ENCODE results near the gene ABCG2. TPM values are rescaled to one million over a fixed set of nuclear protein-coding genes. Genes with fewer than 3 reads are reported as not detected.

Gene ABCG2
- total RNA-seq, 1 experiment from 2014 or later, result 3.8 TPM

DNA sequence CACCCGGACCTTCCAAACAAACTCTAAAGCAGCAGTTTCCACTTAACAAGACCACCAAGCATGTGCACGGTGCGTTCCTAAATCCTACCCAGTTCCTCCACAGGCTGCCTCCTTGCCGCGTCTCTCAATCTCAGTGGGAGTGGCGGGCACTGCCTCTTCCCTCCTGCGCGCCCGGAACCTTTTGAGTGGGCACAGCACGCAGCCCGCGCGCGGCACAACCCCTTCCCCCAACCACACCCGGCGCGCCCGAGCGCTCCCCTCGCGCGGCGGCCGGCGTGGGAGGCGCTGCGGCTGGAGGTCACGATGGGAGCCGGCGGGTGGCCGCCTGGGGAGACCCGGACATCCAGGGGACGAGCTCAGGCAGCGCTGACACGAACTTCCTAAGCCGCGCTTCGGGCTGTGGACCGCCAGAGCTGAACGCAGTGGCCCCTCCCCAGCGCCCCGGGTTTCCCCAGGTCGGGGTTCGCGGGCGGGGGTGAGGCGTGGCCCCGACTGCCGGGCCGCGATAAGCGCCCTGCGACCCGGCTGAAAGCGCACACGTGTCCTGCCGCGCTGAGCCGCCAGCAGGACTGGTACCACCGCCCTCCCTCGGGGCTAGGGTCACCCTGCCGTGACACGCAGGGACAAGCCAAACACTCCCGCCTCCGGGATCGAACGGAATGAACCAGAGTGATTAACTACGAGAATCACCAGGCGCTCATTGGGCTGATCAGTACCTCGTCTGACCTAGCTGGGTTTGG is at the start of gene ABCG2 (continued):
- no peak for TF ChIP-seq NFATC4 (CRISPR knock-in tag; IDR thresholded peaks at IDR 0.05)
- TF ChIP-seq, protein P1, sequence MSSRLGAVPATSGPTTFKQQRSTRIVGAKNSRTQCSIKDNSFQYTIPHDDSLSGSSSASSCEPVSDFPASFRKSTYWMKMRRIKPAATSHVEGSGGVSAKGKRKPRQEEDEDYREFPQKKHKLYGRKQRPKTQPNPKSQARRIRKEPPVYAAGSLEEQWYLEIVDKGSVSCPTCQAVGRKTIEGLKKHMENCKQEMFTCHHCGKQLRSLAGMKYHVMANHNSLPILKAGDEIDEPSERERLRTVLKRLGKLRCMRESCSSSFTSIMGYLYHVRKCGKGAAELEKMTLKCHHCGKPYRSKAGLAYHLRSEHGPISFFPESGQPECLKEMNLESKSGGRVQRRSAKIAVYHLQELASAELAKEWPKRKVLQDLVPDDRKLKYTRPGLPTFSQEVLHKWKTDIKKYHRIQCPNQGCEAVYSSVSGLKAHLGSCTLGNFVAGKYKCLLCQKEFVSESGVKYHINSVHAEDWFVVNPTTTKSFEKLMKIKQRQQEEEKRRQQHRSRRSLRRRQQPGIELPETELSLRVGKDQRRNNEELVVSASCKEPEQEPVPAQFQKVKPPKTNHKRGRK (CRISPR knock-in tag; IDR thresholded peaks at IDR 0.05; ENCODE audit: borderline replicate concordance), result no peak
- TF ChIP-seq ETV6 (CRISPR knock-in tag; IDR thresholded peaks at IDR 0.05), result 0 out of 2 replicates have a peak, but pooled peaks have one; percentile 2
- TF ChIP-seq ATF1 (CRISPR knock-in tag; IDR thresholded peaks at IDR 0.05), result no peak
- no peak for TF ChIP-seq CREM (CRISPR knock-in tag; IDR thresholded peaks at IDR 0.05)
- no peak for TF ChIP-seq GTF2I (CRISPR knock-in tag; conservative IDR thresholded peaks at IDR 0.05)
- TF ChIP-seq, protein P2, sequence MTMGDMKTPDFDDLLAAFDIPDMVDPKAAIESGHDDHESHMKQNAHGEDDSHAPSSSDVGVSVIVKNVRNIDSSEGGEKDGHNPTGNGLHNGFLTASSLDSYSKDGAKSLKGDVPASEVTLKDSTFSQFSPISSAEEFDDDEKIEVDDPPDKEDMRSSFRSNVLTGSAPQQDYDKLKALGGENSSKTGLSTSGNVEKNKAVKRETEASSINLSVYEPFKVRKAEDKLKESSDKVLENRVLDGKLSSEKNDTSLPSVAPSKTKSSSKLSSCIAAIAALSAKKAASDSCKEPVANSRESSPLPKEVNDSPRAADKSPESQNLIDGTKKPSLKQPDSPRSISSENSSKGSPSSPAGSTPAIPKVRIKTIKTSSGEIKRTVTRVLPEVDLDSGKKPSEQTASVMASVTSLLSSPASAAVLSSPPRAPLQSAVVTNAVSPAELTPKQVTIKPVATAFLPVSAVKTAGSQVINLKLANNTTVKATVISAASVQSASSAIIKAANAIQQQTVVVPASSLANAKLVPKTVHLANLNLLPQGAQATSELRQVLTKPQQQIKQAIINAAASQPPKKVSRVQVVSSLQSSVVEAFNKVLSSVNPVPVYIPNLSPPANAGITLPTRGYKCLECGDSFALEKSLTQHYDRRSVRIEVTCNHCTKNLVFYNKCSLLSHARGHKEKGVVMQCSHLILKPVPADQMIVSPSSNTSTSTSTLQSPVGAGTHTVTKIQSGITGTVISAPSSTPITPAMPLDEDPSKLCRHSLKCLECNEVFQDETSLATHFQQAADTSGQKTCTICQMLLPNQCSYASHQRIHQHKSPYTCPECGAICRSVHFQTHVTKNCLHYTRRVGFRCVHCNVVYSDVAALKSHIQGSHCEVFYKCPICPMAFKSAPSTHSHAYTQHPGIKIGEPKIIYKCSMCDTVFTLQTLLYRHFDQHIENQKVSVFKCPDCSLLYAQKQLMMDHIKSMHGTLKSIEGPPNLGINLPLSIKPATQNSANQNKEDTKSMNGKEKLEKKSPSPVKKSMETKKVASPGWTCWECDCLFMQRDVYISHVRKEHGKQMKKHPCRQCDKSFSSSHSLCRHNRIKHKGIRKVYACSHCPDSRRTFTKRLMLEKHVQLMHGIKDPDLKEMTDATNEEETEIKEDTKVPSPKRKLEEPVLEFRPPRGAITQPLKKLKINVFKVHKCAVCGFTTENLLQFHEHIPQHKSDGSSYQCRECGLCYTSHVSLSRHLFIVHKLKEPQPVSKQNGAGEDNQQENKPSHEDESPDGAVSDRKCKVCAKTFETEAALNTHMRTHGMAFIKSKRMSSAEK (CRISPR knock-in tag; IDR thresholded peaks at IDR 0.05; ENCODE audit: borderline replicate concordance), result no peak
- TF ChIP-seq MYBL2 (CRISPR knock-in tag; IDR thresholded peaks at IDR 0.05), result no peak
- TF ChIP-seq GABPB1 (CRISPR knock-in tag; IDR thresholded peaks at IDR 0.05), result peak; percentile 23; the same call in 1 of the 2 replicates
- TF ChIP-seq, protein P3, sequence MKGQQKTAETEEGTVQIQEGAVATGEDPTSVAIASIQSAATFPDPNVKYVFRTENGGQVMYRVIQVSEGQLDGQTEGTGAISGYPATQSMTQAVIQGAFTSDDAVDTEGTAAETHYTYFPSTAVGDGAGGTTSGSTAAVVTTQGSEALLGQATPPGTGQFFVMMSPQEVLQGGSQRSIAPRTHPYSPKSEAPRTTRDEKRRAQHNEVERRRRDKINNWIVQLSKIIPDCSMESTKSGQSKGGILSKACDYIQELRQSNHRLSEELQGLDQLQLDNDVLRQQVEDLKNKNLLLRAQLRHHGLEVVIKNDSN (CRISPR knock-in tag; IDR thresholded peaks at IDR 0.05), result peak; percentile 61
- no peak; the same call in 1 of the 2 replicates for TF ChIP-seq ZNF219 (CRISPR knock-in tag; IDR thresholded peaks at IDR 0.05; ENCODE audit: borderline replicate concordance)
- TF ChIP-seq, protein P4, sequence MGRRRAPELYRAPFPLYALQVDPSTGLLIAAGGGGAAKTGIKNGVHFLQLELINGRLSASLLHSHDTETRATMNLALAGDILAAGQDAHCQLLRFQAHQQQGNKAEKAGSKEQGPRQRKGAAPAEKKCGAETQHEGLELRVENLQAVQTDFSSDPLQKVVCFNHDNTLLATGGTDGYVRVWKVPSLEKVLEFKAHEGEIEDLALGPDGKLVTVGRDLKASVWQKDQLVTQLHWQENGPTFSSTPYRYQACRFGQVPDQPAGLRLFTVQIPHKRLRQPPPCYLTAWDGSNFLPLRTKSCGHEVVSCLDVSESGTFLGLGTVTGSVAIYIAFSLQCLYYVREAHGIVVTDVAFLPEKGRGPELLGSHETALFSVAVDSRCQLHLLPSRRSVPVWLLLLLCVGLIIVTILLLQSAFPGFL (CRISPR knock-in tag; IDR thresholded peaks at IDR 0.05; ENCODE audit: borderline replicate concordance), result no peak
- 0 out of 2 replicates have a peak, but pooled peaks have one; percentile 3 for TF ChIP-seq KAT7 (CRISPR knock-in tag; IDR thresholded peaks at IDR 0.05; ENCODE audit: borderline replicate concordance)
- TF ChIP-seq, protein P5, sequence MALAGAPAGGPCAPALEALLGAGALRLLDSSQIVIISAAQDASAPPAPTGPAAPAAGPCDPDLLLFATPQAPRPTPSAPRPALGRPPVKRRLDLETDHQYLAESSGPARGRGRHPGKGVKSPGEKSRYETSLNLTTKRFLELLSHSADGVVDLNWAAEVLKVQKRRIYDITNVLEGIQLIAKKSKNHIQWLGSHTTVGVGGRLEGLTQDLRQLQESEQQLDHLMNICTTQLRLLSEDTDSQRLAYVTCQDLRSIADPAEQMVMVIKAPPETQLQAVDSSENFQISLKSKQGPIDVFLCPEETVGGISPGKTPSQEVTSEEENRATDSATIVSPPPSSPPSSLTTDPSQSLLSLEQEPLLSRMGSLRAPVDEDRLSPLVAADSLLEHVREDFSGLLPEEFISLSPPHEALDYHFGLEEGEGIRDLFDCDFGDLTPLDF (CRISPR knock-in tag; IDR thresholded peaks at IDR 0.05), result 0 out of 2 replicates have a peak, but pooled peaks have one; percentile 27

DNA sequence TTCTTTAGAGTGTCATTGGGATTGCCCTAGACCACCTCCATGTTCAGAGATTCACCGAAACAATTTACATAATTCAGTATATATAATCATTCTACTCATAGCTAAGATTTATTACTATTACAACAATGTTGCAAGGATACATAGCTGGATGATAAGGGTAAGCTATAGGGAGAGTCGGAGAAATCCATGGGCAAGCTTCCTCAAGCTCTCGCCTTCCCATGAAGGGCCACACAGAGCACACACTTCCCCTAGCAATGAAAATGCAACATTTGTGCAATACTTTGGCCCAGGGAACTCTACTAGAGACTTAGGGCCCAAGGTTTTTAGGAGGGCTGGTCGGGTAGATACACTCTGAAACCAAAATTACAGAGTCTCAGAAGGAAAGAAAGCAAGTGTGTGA is 49.7 kb upstream of the ABCG2 start:
- Mint-ChIP-seq H3K27me3 (ENCODE audit: low read depth) (no peaks in the 10 kb centered on the region), H3K9me3 (no peaks in the 10 kb centered on the region), H3K4me3 (no peak overlapping the region), H3K27ac (no peak overlapping the region), H3K4me1 (peaks cover 13% of the 10 kb centered on the region), H3K36me3 (no peaks in the 10 kb centered on the region)
- TF ChIP-seq, protein P4 (CRISPR knock-in tag; IDR thresholded peaks at IDR 0.05; ENCODE audit: borderline replicate concordance), result no peak
- TF ChIP-seq FOXJ3 (CRISPR knock-in tag; IDR thresholded peaks at IDR 0.05; ENCODE audit: borderline replicate concordance), result no peak
- TF ChIP-seq HMGA2 (CRISPR knock-in tag; IDR thresholded peaks at IDR 0.05), result no peak
- no peak for TF ChIP-seq TEAD1 (CRISPR knock-in tag; IDR thresholded peaks at IDR 0.05)
- TF ChIP-seq ZNF138 (CRISPR knock-in tag; conservative IDR thresholded peaks at IDR 0.05), result no peak
- TF ChIP-seq, protein P6, sequence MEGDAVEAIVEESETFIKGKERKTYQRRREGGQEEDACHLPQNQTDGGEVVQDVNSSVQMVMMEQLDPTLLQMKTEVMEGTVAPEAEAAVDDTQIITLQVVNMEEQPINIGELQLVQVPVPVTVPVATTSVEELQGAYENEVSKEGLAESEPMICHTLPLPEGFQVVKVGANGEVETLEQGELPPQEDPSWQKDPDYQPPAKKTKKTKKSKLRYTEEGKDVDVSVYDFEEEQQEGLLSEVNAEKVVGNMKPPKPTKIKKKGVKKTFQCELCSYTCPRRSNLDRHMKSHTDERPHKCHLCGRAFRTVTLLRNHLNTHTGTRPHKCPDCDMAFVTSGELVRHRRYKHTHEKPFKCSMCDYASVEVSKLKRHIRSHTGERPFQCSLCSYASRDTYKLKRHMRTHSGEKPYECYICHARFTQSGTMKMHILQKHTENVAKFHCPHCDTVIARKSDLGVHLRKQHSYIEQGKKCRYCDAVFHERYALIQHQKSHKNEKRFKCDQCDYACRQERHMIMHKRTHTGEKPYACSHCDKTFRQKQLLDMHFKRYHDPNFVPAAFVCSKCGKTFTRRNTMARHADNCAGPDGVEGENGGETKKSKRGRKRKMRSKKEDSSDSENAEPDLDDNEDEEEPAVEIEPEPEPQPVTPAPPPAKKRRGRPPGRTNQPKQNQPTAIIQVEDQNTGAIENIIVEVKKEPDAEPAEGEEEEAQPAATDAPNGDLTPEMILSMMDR (IDR thresholded peaks at IDR 0.05), result no peak
- no peak for TF ChIP-seq RORB (CRISPR knock-in tag; IDR thresholded peaks at IDR 0.05)
- no peak for TF ChIP-seq NR3C1 (CRISPR knock-in tag; conservative IDR thresholded peaks at IDR 0.05; ENCODE audit: low read depth)
- TF ChIP-seq, protein P7, sequence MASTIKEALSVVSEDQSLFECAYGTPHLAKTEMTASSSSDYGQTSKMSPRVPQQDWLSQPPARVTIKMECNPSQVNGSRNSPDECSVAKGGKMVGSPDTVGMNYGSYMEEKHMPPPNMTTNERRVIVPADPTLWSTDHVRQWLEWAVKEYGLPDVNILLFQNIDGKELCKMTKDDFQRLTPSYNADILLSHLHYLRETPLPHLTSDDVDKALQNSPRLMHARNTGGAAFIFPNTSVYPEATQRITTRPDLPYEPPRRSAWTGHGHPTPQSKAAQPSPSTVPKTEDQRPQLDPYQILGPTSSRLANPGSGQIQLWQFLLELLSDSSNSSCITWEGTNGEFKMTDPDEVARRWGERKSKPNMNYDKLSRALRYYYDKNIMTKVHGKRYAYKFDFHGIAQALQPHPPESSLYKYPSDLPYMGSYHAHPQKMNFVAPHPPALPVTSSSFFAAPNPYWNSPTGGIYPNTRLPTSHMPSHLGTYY (CRISPR knock-in tag; IDR thresholded peaks at IDR 0.05), result no peak
- TF ChIP-seq ETV6 (CRISPR knock-in tag; IDR thresholded peaks at IDR 0.05), result no peak
- ATAC-seq, result no peak
- no peak for DNase-seq (ENCODE audit: low spot score)
- POLR2A ChIA-PET, result no interaction called here
- CTCF ChIA-PET, result interaction anchor here (2.1 to 2.5 kb wide), 3 partner anchors 11 to 307 kb away, joined by 5 to 15 read pairs (median 9); no protein-coding TSS in a partner anchor

Measured in WTC11 (cell line).